Measurements from ENCODE around the gene SLC30A1. TPM values are rescaled to one million over a fixed set of nuclear protein-coding genes. Genes with fewer than 3 reads are reported as not detected.

SLC30A1 gene
- total and polyA plus RNA-seq, 2 of the 13 experiments (the other 11 are each of a cell fraction or from before 2014, with no cell fraction given): 5.9 to 24.4 TPM

DNA sequence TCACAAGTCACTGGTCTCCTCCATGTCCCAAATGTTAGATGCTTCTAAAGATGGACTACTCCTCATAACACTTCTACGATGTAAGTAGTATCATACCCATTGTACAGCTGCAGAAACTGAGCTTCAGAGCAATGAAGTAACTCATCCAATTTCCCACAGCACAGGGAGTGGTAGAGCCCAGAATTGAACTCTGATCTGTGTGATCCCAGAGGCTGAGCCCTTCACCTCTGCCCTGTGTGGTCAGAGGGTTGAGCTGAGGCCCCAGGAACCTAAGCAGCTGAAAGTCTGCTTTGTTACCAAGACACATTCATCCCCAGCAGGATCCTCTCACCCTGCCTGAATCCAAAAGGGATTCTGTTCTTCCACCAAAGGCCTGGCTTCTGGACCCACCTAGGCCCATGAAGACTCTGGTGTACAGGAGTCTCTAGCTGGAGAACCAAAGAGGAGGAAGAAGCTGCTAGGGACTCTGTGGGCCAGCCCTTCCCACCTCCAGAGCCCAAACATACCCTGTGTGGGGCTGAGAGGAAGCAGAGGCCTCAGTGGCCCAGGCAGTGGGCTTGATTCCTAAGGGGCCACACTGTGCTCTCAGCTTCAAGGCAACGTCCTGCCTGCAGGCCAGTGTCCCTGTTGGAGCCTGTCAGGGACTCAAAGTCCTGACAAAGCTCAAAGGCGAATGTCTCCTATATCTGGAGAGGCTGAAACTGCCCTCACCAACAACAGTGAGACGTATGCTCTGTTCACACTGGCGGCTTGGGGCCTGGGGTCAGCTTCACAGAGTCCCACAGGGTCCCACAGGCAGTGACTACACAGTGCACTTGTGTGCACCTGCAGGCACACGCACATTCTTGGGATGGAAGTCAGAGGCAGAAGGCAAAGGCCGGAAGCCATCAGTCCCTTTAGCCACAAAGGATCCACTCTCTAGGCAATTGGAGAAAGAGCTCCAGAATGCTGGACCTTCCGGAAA, 40.4 kb upstream of the SLC30A1 start (continued):
- TF ChIP-seq, protein P1, sequence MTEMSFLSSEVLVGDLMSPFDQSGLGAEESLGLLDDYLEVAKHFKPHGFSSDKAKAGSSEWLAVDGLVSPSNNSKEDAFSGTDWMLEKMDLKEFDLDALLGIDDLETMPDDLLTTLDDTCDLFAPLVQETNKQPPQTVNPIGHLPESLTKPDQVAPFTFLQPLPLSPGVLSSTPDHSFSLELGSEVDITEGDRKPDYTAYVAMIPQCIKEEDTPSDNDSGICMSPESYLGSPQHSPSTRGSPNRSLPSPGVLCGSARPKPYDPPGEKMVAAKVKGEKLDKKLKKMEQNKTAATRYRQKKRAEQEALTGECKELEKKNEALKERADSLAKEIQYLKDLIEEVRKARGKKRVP (CRISPR knock-in tag; IDR thresholded peaks at IDR 0.05): no peak
- TF ChIP-seq U2AF2 (IDR thresholded peaks at IDR 0.05; ENCODE audit: low read depth, low read length) (no peak), GPN1 (CRISPR knock-in tag; IDR thresholded peaks at IDR 0.05; ENCODE audit: borderline replicate concordance) (no peak), SSRP1 (CRISPR knock-in tag; IDR thresholded peaks at IDR 0.05) (no peak), TCF7 (IDR thresholded peaks at IDR 0.05; ENCODE audit: low read depth) (no peak), SALL2 (CRISPR knock-in tag; IDR thresholded peaks at IDR 0.05) (no peak), ZNF569 (CRISPR knock-in tag; IDR thresholded peaks at IDR 0.05; ENCODE audit: borderline replicate concordance) (no peak), SIN3A (IDR thresholded peaks at IDR 0.05; ENCODE audit: borderline replicate concordance, low read depth, low read length) (no peak), ZNF777 (CRISPR knock-in tag; IDR thresholded peaks at IDR 0.05) (no peak), GATA4 (IDR thresholded peaks at IDR 0.05; ENCODE audit: borderline replicate concordance, low read depth) (no peak), ZNF468 (CRISPR knock-in tag; IDR thresholded peaks at IDR 0.05) (no peak), ZEB1 (IDR thresholded peaks at IDR 0.05; ENCODE audit: insufficient replicate concordance, low read depth) (no peak), SIN3B (IDR thresholded peaks at IDR 0.05; ENCODE audit: low read length) (no peak), RAD21 (CRISPR knock-in tag; IDR thresholded peaks at IDR 0.05) (no peak), ATF1 (CRISPR knock-in tag; IDR thresholded peaks at IDR 0.05) (peak; percentile 46; the same call in 1 of the 2 replicates), FOXA1 (IDR thresholded peaks at IDR 0.05) (no peak), FOXA1 (CRISPR knock-in tag; IDR thresholded peaks at IDR 0.05) (no peak), RARG (CRISPR knock-in tag; IDR thresholded peaks at IDR 0.05; ENCODE audit: low read depth) (no peak), ZNF17 (CRISPR knock-in tag; IDR thresholded peaks at IDR 0.05) (no peak), TBX2 (CRISPR knock-in tag; IDR thresholded peaks at IDR 0.05; ENCODE audit: borderline replicate concordance) (no peak), GABPB1 (CRISPR knock-in tag; IDR thresholded peaks at IDR 0.05) (no peak; the same call in 1 of the 2 replicates)
- TF ChIP-seq, protein P2, sequence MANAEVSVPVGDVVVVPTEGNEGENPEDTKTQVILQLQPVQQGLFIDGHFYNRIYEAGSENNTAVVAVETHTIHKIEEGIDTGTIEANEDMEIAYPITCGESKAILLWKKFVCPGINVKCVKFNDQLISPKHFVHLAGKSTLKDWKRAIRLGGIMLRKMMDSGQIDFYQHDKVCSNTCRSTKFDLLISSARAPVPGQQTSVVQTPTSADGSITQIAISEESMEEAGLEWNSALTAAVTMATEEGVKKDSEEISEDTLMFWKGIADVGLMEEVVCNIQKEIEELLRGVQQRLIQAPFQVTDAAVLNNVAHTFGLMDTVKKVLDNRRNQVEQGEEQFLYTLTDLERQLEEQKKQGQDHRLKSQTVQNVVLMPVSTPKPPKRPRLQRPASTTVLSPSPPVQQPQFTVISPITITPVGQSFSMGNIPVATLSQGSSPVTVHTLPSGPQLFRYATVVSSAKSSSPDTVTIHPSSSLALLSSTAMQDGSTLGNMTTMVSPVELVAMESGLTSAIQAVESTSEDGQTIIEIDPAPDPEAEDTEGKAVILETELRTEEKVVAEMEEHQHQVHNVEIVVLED (CRISPR knock-in tag; IDR thresholded peaks at IDR 0.05; ENCODE audit: borderline replicate concordance): peak; percentile 26; the same call in 1 of the 2 replicates
- TF ChIP-seq, protein P3, sequence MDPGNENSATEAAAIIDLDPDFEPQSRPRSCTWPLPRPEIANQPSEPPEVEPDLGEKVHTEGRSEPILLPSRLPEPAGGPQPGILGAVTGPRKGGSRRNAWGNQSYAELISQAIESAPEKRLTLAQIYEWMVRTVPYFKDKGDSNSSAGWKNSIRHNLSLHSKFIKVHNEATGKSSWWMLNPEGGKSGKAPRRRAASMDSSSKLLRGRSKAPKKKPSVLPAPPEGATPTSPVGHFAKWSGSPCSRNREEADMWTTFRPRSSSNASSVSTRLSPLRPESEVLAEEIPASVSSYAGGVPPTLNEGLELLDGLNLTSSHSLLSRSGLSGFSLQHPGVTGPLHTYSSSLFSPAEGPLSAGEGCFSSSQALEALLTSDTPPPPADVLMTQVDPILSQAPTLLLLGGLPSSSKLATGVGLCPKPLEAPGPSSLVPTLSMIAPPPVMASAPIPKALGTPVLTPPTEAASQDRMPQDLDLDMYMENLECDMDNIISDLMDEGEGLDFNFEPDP (CRISPR knock-in tag; conservative IDR thresholded peaks at IDR 0.05): no peak
- TF ChIP-seq, protein P4, sequence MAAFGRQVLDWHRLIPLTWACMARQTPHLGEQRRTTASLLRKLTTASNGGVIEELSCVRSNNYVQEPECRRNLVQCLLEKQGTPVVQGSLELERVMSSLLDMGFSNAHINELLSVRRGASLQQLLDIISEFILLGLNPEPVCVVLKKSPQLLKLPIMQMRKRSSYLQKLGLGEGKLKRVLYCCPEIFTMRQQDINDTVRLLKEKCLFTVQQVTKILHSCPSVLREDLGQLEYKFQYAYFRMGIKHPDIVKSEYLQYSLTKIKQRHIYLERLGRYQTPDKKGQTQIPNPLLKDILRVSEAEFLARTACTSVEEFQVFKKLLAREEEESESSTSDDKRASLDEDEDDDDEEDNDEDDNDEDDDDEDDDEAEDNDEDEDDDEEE (CRISPR knock-in tag; IDR thresholded peaks at IDR 0.05): no peak

Measured in HepG2 (cell line).